Head of caudate nucleus (tissue), 42 donors: ENCODE results near the gene PLIN1.

Source experiments
- DNase-seq, 42 donors: peaks; one replicate each; pipeline versions ENCODE4 v3.0.0 to v3.0.0-alpha.2; 2020 to 2021; ENCODE audit warnings: mixed read lengths in 7 of 42
- intact Hi-C: fragments of 100-400 bp; cut with DNase I; formaldehyde crosslinking; loops from one replicate; pipeline ENCODE4 v1.15.0; 2022

The PLIN1 gene

GRCh38 chr15:89656116-89656815 lies 22.9 kb downstream of the PLIN1 start:
- peak in 1 of 42 donors; percentile 5 for DNase-seq
- intact Hi-C loops = no loop called here

GRCh38 chr15:89654847-89655805 lies 24.0 kb downstream of the PLIN1 start, which contains the start of gene KIF7:
Gene KIF7, minus strand, starts transcription at chr15:89655467. Its CDS starts 2,537 bp downstream, at chr15:89652930.
- intact Hi-C loops = no loop called here
- peak in 7 of 42 donors; percentile 15 to 46 (median 36) for DNase-seq

GRCh38 chr15:89654301-89654761 lies 24.8 kb downstream of the PLIN1 start:
- DNase-seq = no peak
- intact Hi-C loops = no loop called here

DNA sequence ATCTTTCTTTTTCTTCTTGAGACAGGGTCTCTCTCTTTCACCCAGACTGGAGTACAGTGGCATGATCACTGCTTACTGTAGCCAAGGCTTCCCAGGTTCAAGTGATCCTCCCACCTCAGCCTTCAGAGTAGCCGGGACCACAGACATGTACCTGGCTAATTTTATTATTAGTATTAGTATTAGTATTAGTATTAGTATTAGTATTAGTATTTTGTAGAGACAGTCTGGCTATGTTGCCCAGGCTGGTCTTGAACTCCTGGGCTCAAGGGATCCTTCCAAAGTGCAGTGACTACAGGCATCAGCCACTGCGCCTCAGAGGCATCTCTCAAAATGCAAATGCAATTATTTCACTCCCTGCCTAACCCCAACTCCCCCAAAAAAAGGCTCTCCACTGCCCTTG lies 25.6 kb downstream of the PLIN1 start:
- intact Hi-C loops = no loop called here

GRCh38 chr15:89652666-89653065 lies 26.5 kb downstream of the PLIN1 start:
- DNase-seq = no peak
- intact Hi-C loops = no loop called here

More for the DNA sequence above, 25.6 kb downstream of the PLIN1 start:
- no peak for DNase-seq

DNA sequence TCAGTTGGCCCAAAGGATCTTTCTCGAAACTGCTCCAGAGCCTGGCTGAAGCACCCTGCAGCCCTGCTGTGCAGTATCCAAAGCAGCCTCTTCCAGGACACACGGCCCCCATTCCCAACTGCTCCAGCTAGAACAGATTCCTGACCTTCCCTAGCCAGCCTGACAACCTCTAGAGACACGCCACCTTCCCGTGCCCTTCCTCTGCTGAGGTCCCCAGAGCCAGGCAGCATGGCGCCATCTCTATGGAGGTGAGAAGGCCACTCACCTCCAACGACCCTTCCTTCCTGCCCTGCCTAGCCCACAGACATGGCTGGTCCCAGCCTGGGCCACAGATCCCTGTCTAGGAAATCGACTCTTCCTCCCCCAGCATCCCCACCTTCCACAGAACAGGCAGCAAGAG lies 27.0 kb downstream of the PLIN1 start:
- intact Hi-C loops = no loop called here
- no peak for DNase-seq

GRCh38 chr15:89649716-89650115 lies 29.5 kb downstream of the PLIN1 start:
- no peak for DNase-seq
- intact Hi-C loops = no loop called here

GRCh38 chr15:89649013-89649625 lies 30.0 kb downstream of the PLIN1 start:
- intact Hi-C loops = no loop called here
- DNase-seq = no peak

DNA sequence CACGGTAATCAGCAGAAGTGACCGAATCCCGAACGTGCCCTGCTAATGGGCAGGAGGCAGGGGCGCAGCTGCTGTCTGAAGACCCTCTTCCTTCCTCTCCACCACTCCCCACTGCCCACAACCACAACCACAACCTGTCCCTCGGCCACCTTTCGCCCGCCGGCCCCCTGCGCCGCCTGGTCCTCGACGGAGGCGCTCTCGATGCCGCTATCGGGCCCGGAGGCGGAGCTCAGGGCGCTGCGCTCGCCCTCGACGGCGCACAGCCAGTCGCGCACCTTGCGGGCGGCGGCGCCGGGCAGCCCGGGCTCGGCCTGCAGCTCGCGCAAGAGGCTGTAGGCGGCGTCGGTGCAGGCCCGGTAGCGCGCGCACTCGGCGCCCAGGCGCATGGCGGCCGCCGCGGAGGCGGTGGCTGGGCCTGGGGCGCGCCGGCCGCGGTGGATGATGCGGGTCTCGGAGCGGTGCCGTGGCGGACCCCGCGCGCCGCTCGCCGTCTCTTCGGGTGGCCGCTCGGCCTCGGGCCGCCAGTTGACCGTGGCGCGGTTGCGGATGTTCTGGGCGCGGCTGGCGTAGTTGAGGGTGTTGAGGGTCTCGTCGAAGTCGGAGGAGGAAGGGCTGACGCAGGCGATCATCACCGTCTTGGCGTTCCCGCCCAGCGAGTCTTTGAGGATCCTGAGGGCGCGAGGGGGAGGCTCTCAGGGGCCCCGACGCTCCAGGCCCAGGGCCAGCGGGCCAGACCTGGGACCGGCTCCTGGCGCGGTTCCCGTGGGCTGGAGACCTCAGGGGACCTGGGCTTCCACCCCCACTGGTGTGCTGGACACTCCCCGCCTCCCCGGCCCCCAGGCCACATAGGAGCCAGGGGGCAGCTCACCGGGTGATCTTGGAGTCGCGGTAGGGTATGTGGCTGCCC lies 30.8 kb downstream of the PLIN1 start:
- DNase-seq = peak in 1 of 42 donors; percentile 12
- intact Hi-C loops = no loop called here

DNA sequence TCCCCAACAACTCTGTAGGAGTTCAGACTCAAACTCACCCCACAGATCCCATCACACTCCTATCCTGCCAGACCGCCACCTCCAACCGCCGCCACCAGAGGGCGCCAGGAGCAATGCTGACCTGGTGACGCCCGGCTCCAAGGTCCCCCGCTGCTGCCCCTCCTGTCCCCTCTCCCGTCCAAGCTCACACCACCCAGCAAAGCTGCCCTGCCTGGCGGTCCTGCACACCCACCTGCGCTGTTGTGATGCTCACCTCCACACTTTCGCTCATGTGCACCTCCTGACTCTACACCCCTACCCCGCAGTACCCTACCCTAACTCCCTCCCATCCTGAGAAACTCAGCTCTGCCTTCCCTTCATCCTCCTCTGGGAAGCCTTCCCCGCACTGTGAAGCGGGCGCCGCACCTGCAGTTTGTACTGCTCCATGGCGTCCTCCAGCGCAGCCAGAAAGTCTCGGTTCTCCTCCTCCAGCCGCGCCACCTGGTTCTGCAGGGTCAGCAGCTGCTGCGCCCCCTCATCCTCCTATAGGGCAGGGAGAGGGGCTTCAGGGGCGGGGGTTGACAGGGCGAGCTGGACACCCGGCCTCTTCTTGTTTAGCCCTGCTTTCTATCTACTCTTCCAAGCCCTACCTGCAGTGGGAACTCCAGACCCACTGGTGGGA lies 31.8 kb downstream of the PLIN1 start:
- peak in 41 of 42 donors; percentile 33 to 86 (median 67) for DNase-seq
- intact Hi-C loops = no loop called here

- intact Hi-C loops = no loop called here
- DNase-seq = peak in 1 of 42 donors; percentile 3
Observed at GRCh38 chr15:89646416-89647141, 32.6 kb downstream of the PLIN1 start.

DNA sequence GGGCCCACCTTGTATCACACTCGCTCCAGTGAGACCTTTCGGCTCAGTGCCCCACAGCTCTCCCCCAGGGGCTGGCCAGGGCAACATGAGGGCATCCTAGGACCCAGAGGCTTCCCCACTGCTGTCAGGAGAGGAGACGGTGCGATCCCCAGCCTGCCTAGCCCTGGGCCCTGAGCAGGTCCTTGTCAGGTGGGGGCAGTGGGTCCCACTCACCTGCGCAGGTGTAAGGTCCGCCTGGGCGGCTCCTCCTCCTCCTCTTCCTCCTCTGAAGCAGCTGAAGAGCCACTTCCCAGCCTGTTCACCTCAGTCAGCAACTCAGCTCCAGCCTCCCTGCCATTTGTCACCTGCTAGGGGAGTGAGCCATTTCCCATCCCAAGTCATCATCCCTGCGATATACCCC lies 33.5 kb downstream of the PLIN1 start:
- intact Hi-C loops = no loop called here
- DNase-seq = peak in 1 of 42 donors; percentile 6

DNA sequence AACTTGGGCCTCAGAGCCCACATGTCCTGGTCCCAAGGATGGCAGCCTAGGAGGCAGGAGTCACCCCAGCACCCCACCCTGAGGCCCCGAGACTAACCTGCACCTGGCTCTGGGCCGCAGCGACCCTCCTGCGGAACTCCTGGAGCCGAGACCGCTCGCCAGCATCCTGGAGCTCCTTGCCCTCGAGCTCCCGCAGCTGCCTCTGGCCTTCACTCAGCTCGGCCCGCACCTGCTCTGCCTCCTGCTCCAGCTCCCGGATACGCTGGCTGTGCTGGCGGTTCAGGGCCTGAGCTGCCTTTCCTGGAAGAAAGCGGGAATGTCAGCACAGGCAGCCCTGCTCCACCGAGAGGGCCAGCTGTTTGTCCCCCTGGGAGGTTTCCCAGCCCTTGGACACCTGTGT lies 37.1 kb downstream of the PLIN1 start:
- DNase-seq = peak in 1 of 42 donors; percentile 3
- intact Hi-C loops = no loop called here

DNA sequence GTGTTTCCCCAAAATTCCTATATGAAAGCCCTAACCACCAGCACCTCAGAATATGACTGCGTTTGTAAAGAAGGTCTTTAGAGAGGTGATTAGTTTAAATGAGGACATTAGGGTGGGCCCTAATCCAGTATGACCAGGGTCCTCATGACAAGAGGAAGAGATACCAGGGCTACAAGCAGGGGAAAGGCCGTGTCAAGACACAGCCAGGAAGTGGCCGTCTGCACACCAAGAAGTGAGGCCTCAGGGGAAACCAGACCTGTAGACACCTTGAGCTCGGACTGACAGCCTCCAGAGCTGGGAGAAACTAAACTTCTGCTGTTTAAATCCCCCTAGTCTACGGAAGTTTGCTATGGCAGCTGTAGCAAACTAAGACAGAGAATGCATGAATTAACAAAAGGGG lies 38.1 kb downstream of the PLIN1 start:
- intact Hi-C loops = no loop called here
- DNase-seq = no peak

- DNase-seq = peak in 1 of 42 donors; percentile 0
- intact Hi-C loops = no loop called here
Observed at GRCh38 chr15:89640245-89640644, 38.9 kb downstream of the PLIN1 start.

- DNase-seq = peak in 4 of 42 donors; percentile 8 to 30 (median 13)
- intact Hi-C loops = no loop called here
Observed at GRCh38 chr15:89633585-89633984, 45.6 kb downstream of the PLIN1 start.
